HepG2 (cell line): ENCODE data around the gene DUS3L. TPM values are rescaled to one million over a fixed set of nuclear protein-coding genes. Genes with fewer than 3 reads are reported as not detected.

Experiments used
- CEBPZ ChIP-seq: IDR thresholded peaks from 2 replicates; pipeline ENCODE4 v1.6.1; 2012; ENCODE audit warnings: low read length, improper control_type of control experiment
- CREB3 ChIP-seq: sonication (generic); formaldehyde crosslinking; IDR thresholded peaks from 2 replicates; pipeline ENCODE4 v1.5.0; 2020; ENCODE audit warnings: missing genetic modification reagents
- CREBL2 ChIP-seq: sonication (generic); formaldehyde crosslinking; IDR thresholded peaks from 2 replicates; pipeline ENCODE4 v1.8.1; 2023; ENCODE audit warnings: missing genetic modification reagents, mild to moderate bottlenecking, borderline replicate concordance
- E2F1 ChIP-seq: sonication (generic); formaldehyde crosslinking; IDR thresholded peaks from 2 replicates; pipeline ENCODE4 v1.5.0; 2020; ENCODE audit warnings: missing genetic modification reagents
- ELK4 ChIP-seq: sonication (generic); formaldehyde crosslinking; IDR thresholded peaks from 2 replicates; pipeline ENCODE4 v1.9.0; 2021; ENCODE audit warnings: missing genetic modification reagents, borderline replicate concordance
- HNRNPUL1 ChIP-seq: fragments of 200-400 bp; formaldehyde crosslinking; IDR thresholded peaks from 2 replicates; pipeline ENCODE4 v1.6.1; 2017; ENCODE audit warnings: low read depth, mild to moderate bottlenecking, low read length, moderate library complexity
- PHF20 ChIP-seq: sonication (generic); formaldehyde crosslinking; IDR thresholded peaks from 2 replicates; pipeline ENCODE4 v1.5.0; 2020; ENCODE audit warnings: mild to moderate bottlenecking, missing genetic modification reagents
- RBAK ChIP-seq: sonication (generic); formaldehyde crosslinking; IDR thresholded peaks from 2 replicates; pipeline ENCODE4 v1.5.1; 2020; ENCODE audit warnings: mild to moderate bottlenecking, missing genetic modification reagents
- SIN3B ChIP-seq: fragments of 150-350 bp; IDR thresholded peaks from 2 replicates; pipeline ENCODE4 v1.6.1; 2014; ENCODE audit warnings: low read length
- TFDP1 ChIP-seq: IDR thresholded peaks from 2 replicates; pipeline ENCODE4 v1.6.1; 2016; ENCODE audit warnings: missing compliant biosample characterization, missing genetic modification reagents, borderline replicate concordance
- ZBTB14 ChIP-seq: sonication (generic); formaldehyde crosslinking; IDR thresholded peaks from 2 replicates; pipeline ENCODE4 v1.4.0; 2020; ENCODE audit warnings: missing genetic modification reagents
- ZNF205 ChIP-seq: IDR thresholded peaks from 2 replicates; pipeline ENCODE4 v1.6.1; 2018; ENCODE audit warnings: missing biosample characterization, missing genetic modification reagents
- ZNF256 ChIP-seq: sonication (generic); formaldehyde crosslinking; conservative IDR thresholded peaks from 2 replicates; pipeline ENCODE4 v1.4.0; 2020; ENCODE audit warnings: missing genetic modification reagents
- ZNF329 ChIP-seq: sonication (generic); formaldehyde crosslinking; IDR thresholded peaks from 2 replicates; pipeline ENCODE4 v1.9.0; 2021; ENCODE audit warnings: low read depth, mild to moderate bottlenecking, missing genetic modification reagents
- ZNF550 ChIP-seq: sonication (generic); formaldehyde crosslinking; IDR thresholded peaks from 2 replicates; pipeline ENCODE4 v1.4.0; 2020; ENCODE audit warnings: mild to moderate bottlenecking, missing genetic modification reagents, borderline replicate concordance
- ZNF790 ChIP-seq: sonication (generic); formaldehyde crosslinking; IDR thresholded peaks from 2 replicates; pipeline ENCODE4 v1.8.0; 2022; ENCODE audit warnings: missing genetic modification reagents, mild to moderate bottlenecking, borderline replicate concordance
- ZNF83 ChIP-seq: sonication (generic); formaldehyde crosslinking; IDR thresholded peaks from 2 replicates; pipeline ENCODE4 v1.4.0; 2020; ENCODE audit warnings: missing genetic modification reagents, mild to moderate bottlenecking, borderline replicate concordance
- ZNF883 ChIP-seq: sonication (generic); formaldehyde crosslinking; IDR thresholded peaks from 2 replicates; pipeline ENCODE4 v1.5.1; 2020; ENCODE audit warnings: mild to moderate bottlenecking, missing genetic modification reagents; ENCODE audit errors: not compliant biosample characterization
- polyA plus RNA-seq, 8 experiments: library from polyadenylated mRNA; depleted of rRNA in 3 of 8; stranded (reverse) in 7 of 8; unstranded in 1 of 8; fragments of >200 nt; fragmentation: Illumina TruSeq in 4 of 8; extraction: Trizol in 4 of 8; gene quantifications; 2 replicates each; pipeline versions ENCODE4 v1.2.1 to v1.2.3, GENCODE V29; 2011 to 2016; ENCODE audit warnings: low read depth in 4 of 8, missing spikeins in 1 of 8, mixed read lengths in 1 of 8; ENCODE audit not compliant: insufficient read depth in 1 of 8
- total RNA-seq, 5 experiments: library from RNA; depleted of rRNA; stranded (reverse); fragments of >200 nt; fragmentation: Illumina TruSeq; extraction: Trizol; gene quantifications; 2 replicates each; pipeline ENCODE4 v1.2.3, GENCODE V29; 2016; ENCODE audit warnings: low read depth in 1 of 5

The DUS3L gene
- total and polyA plus RNA-seq, 2 of the 13 experiments (the other 11 are each of a cell fraction or from before 2014, with no cell fraction given), result 13.3 to 25.1 TPM

GRCh38 chr19:5790559-5791520, at the start of gene DUS3L (continued):
- TF ChIP-seq CREB3 (CRISPR knock-in tag) (no peak), ZBTB14 (CRISPR knock-in tag) (0 out of 2 replicates have a peak, but pooled peaks have one; percentile 13), CREBL2 (CRISPR knock-in tag) (0 out of 2 replicates have a peak, but pooled peaks have one; percentile 78), E2F1 (CRISPR knock-in tag) (no peak), ELK4 (no peak), ZNF329 (CRISPR knock-in tag) (no peak), SIN3B (no peak), TFDP1 (CRISPR knock-in tag) (peak; percentile 97), ZNF790 (CRISPR knock-in tag) (peak; percentile 74; the same call in 1 of the 2 replicates), ZNF205 (CRISPR knock-in tag) (no peak; the same call in 1 of the 2 replicates), ZNF256 (no peak), PHF20 (peak; percentile 83), ZNF83 (CRISPR knock-in tag) (0 out of 2 replicates have a peak, but pooled peaks have one; percentile 40), HNRNPUL1 (no peak), ZNF550 (CRISPR knock-in tag) (no peak), RBAK (CRISPR knock-in tag) (no peak), CEBPZ (no peak), ZNF883 (CRISPR knock-in tag) (peak; percentile 96)
